Colonic mucosa (tissue), 4 donors: Measurements from ENCODE around the gene CCR3. TPM values are rescaled to one million over a fixed set of nuclear protein-coding genes. Genes with fewer than 3 reads are reported as not detected.
A peak's percentile ranks its signal among the peaks of the same experiment; 100 is the strongest.

Experiments
- DNase-seq: peaks from one replicate; pipeline ENCODE4 v3.0.0-alpha.2; 2020
- H3K27ac ChIP-seq: fragments of 200-600 bp; one replicate; pipeline ENCODE4 v1.8.0; 2021
- H3K27me3 ChIP-seq: fragments of 200-600 bp; one replicate; pipeline ENCODE4 v1.8.0; 2021
- H3K36me3 ChIP-seq: fragments of 200-600 bp; one replicate; pipeline ENCODE4 v1.8.0; 2021
- H3K4me1 ChIP-seq: fragments of 200-600 bp; one replicate; pipeline ENCODE4 v1.8.0; 2021; ENCODE audit warnings: mild to moderate bottlenecking
- H3K4me3 ChIP-seq: fragments of 200-600 bp; one replicate; pipeline ENCODE4 v1.8.0; 2021
- H3K9ac ChIP-seq, 2 donors: one replicate each; pipeline ENCODE4 v1.7.0; 2013; ENCODE audit warnings: control low read depth in 2 of 2, low read depth in 2 of 2, low read length in 2 of 2
- H3K9me3 ChIP-seq: fragments of 200-600 bp; one replicate; pipeline ENCODE4 v1.8.0; 2021
- CTCF ChIP-seq: fragments of 200-600 bp; IDR thresholded peaks from one replicate; pipeline ENCODE4 v1.8.0; 2022; ENCODE audit warnings: antibody characterized with exemption, mild to moderate bottlenecking
- intact Hi-C: fragments of 100-400 bp; cut with DNase I; formaldehyde crosslinking; loops from one replicate; pipeline ENCODE4 v1.14.1; 2022
- total RNA-seq, 2 donors: library from RNA; stranded (reverse); fragmentation: NEBNext Ultra II Directional in 1 of 2; extraction: Animal tissue kit (Norgen Biotek cat#: 25700) in 1 of 2; gene quantifications; one replicate each; pipeline ENCODE4 v1.2.1, GENCODE V29; 2021
- donor health status: healthy.
- donor health status: DM: no; HTN: no; CAD: no.
- donor health status: DM: no; HTN: no; CAD: no.

CCR3 gene
- total RNA-seq, 2 donors from 2014 or later, result not detected

- no peak for DNase-seq
- intact Hi-C loops, result no loop called here
- Histone ChIP-seq H3K4me1 (no peaks in the 10 kb centered on the region), H3K36me3 (no peaks in the 10 kb centered on the region), H3K9ac (no peak overlapping the region), H3K4me3 (no peak overlapping the region), H3K9me3 (no peaks in the 10 kb centered on the region), H3K27ac (no peak overlapping the region), H3K27me3 (no peaks in the 10 kb centered on the region)
- TF ChIP-seq CTCF, result no peak
Observed at GRCh38 chr3:46200211-46200610, 42.0 kb upstream of the CCR3 start.

DNA sequence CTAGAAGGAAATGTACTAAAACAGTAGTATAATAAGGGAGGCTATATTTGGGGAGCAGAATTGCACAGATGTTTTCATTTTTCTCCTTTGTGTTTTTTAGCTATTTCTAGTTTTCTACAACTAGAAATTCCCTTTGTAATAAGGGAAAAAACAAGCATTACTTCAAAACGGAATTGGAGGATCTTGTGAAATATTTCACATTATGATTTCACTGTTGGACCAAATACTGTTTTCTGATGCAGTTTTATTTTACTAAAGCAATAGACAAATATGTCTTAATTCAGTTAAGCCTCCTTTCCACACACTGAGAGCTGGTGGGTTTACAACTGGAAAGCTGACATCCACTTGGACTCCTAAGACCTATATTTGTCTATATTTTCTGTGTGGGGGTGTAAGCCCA is 41.5 kb upstream of the CCR3 start:
- H3K9ac ChIP-seq, result no peak overlapping the region
- no peak overlapping the region for H3K4me3 ChIP-seq
- no peaks in the 10 kb centered on the region for H3K36me3 ChIP-seq
- no peak for DNase-seq
- no peaks in the 10 kb centered on the region for H3K27me3 ChIP-seq
- H3K9me3 ChIP-seq, result no peaks in the 10 kb centered on the region
- no peaks in the 10 kb centered on the region for H3K4me1 ChIP-seq
- intact Hi-C loops, result no loop called here
- TF ChIP-seq CTCF, result no peak
- no peak overlapping the region for H3K27ac ChIP-seq

DNA sequence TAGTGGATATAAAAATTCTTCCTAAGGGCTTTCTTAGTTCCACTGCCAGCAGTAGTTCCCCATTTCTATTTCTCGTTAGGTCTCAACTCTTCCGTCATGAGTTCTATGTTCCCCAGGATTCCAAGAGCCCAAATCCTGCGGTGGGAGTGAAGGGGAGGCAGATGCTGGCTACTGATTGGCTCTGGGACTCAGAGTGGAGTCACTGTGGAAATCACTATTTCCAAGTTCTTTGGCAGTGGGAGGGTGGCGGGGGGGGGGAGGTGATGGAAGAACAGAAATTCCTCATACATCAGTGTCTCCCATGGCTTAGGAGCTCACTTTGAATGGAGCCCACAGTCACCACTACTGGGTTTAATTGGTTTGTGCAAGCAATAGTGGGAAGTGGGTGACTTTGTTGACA is 39.7 kb upstream of the CCR3 start:
- H3K9me3 ChIP-seq, result no peaks in the 10 kb centered on the region
- no peak for DNase-seq
- no peaks in the 10 kb centered on the region for H3K36me3 ChIP-seq
- H3K9ac ChIP-seq, result peak overlapping the region in 1 of 2 donors; percentile 33
- TF ChIP-seq CTCF, result no peak
- no peak overlapping the region for H3K27ac ChIP-seq
- H3K27me3 ChIP-seq, result no peaks in the 10 kb centered on the region
- intact Hi-C loops, result no loop called here
- no peaks in the 10 kb centered on the region for H3K4me1 ChIP-seq
- no peak overlapping the region for H3K4me3 ChIP-seq

GRCh38 chr3:46203681-46204080 is 38.6 kb upstream of the CCR3 start:
- no peak for DNase-seq
- no peaks in the 10 kb centered on the region for H3K27me3 ChIP-seq
- intact Hi-C loops, result no loop called here
- no peaks in the 10 kb centered on the region for H3K9me3 ChIP-seq
- no peak overlapping the region for H3K9ac ChIP-seq
- no peaks in the 10 kb centered on the region for H3K4me1 ChIP-seq
- H3K36me3 ChIP-seq, result no peaks in the 10 kb centered on the region
- no peak overlapping the region for H3K4me3 ChIP-seq
- no peak for TF ChIP-seq CTCF
- no peak overlapping the region for H3K27ac ChIP-seq

DNA sequence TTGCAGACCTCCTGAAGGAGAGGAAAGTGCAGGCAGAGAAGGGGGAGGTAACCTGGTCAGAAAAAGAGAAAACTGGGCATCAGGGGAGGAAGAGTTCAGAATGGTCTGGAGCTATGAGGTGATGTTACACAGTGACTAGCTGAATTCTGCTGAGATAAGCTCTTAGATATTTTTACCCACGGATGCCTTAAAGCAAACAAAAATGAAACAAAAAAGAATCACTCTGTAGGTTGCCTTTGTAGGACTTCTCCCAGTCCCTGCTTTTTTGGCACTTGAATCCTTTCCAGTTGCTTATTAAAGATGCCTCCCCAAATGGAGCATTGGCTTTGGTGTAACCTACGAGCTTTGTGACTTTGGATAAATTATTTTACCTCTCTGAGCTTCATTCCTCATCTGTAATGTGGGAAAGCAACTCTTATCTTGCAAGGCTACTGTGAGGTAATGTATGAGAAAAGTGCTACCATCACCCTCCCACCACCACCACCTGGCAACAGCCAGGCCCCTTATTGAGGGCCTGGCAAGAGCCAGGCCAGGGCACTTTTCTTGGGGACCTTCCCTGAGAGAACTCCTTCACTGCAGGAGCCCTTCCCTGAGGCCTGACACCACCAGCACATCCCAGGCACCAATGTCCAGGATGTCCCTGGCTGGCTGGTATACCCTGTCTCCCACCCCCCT is 36.8 kb upstream of the CCR3 start:
- Histone ChIP-seq H3K27me3 (no peaks in the 10 kb centered on the region), H3K9me3 (no peaks in the 10 kb centered on the region), H3K4me3 (no peak overlapping the region), H3K36me3 (no peaks in the 10 kb centered on the region), H3K4me1 (no peaks in the 10 kb centered on the region), H3K27ac (peak overlapping the region; percentile 6), H3K9ac (no peak overlapping the region)
- DNase-seq, result no peak
- intact Hi-C loops, result no loop called here
- no peak for TF ChIP-seq CTCF
